GM12875 (cell line): ENCODE measurements around the gene METTL26.

Source experiments
- H3K4me3 ChIP-seq: one replicate; pipeline ENCODE4 v1.5.1; 2011; ENCODE audit warnings: low read depth, low read length, control low read depth
- TF ChIP-seq, protein P1 (sequence below): IDR thresholded peaks from 2 replicates; pipeline ENCODE4 v1.5.1; 2011; ENCODE audit warnings: low read depth, mild to moderate bottlenecking, control low read depth, inconsistent platforms, low read length, moderate library complexity, borderline replicate concordance; ENCODE audit not compliant: insufficient read depth

Gene METTL26

DNA sequence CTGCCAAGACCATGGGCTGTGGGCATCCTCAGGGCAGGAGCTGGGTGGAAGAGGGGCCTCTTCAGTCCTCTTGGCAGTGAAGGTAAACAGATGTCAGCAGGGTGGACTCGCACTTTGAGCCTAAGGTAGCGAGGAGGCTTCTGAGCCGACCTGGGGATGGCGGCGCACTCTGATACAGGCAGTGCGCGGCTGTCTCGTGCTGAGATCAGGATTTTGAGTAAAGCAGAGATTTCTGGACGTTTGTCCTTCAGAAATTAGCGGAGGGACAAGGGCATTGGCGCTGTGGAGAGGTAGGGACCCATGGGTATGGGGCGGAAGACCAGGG lies 39.4 kb downstream of the METTL26 start:
- H3K4me3 ChIP-seq: no peak overlapping the region
- TF ChIP-seq, protein P1, sequence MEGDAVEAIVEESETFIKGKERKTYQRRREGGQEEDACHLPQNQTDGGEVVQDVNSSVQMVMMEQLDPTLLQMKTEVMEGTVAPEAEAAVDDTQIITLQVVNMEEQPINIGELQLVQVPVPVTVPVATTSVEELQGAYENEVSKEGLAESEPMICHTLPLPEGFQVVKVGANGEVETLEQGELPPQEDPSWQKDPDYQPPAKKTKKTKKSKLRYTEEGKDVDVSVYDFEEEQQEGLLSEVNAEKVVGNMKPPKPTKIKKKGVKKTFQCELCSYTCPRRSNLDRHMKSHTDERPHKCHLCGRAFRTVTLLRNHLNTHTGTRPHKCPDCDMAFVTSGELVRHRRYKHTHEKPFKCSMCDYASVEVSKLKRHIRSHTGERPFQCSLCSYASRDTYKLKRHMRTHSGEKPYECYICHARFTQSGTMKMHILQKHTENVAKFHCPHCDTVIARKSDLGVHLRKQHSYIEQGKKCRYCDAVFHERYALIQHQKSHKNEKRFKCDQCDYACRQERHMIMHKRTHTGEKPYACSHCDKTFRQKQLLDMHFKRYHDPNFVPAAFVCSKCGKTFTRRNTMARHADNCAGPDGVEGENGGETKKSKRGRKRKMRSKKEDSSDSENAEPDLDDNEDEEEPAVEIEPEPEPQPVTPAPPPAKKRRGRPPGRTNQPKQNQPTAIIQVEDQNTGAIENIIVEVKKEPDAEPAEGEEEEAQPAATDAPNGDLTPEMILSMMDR: no peak

DNA sequence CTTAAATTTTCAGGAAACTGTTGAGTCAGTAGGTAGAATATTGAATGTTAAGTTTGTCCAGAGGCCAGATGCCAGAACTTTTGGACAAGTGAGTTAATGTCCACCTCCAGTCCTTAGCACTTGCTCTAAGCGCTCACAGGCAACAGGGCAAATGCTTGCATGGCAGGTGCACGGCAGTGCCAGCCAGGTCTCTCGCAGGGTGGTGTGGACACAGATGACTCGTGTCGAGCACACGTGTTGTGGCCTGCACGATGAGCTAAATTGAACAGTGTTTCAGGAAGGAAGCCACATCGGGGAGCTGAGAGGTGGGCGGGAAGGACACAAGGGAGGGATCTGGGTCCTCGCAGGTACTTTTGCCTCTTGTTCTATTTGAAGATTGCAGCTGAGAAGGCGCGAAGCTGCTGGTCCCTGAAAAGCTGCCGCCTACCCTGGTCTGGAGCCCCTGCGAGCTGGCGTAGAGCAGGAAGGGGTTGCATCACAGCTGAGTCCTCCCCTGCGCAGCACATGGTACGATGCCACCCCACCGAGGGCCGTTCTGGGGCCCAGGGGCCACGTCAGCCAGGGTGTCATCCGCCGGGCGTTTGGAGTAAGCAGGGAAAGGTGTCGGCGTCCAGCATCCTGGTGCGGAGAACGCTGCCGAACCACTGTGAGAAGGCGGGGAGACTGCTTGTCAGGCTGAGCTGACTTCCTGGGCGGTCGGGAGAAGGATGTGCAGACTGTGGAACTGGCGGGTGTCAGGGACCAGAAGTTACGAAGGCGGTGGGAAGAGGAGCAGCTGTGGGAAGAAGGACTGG lies 40.0 kb downstream of the METTL26 start:
- TF ChIP-seq, protein P1: no peak

DNA sequence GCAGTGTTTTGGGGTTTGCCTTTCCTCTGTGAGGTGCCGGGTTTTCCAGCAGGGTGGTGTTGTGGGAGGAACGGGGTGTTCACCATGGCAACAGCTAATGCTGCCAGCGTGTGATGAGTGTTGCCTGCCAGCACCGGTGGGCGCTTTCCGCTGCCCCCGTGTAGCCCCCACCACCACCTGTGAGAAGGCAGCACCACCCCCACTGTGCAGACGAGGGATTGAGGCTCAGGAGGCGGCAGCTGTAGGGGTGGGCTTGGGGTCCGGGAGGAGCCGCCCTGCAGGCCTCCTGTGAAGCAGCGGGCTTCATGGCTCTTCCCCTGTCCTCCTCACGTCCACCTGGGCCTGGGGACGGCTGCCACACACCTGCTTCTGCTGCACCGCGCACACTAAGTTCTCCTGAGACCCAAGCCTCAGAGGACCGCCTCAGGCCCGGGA lies 41.0 kb downstream of the METTL26 start:
- H3K4me3 ChIP-seq: no peak overlapping the region
- TF ChIP-seq, protein P1: no peak

More for the DNA sequence above, 40.0 kb downstream of the METTL26 start:
- no peak overlapping the region for H3K4me3 ChIP-seq

DNA sequence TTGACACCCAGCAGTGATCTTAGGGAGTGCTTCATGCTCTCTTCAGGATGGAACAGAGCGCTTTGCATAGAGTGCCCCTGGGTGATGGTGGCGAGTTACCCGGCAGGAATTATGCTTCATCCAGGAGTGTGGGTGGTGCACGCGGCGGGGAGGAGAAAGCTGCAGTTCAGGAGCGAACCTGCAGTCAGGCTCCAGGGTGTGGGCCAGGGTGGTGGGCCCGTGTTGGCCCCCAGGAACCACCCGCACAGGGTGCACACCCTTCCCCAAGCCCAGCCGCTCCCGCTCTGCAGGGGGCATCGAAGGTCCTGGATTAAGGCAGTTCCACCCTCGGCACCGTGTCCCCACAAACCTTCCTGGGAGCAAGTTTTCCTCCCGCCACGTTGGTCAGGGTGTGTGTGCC lies 42.3 kb downstream of the METTL26 start:
- TF ChIP-seq, protein P1: no peak
- no peak overlapping the region for H3K4me3 ChIP-seq

DNA sequence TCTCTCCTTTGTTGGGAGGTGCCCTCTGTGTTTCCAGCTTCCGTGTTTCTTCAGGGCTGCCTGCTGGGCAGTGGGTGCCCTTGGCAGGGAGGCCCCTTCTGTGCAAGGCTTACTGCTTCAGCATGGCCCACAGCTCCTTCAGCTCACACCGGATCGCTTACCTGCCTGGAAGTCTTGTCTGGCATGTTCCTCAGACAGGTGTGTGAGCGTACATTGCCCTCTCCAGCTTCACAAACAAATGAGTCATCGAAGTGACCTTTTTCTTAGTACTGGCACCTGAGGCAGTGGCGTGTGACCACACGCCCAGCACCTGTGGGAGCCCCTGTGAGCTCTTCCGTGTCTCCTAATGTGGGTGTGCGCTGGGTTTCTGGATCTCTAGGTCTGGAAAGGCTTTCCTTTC lies 42.7 kb downstream of the METTL26 start:
- H3K4me3 ChIP-seq: no peak overlapping the region
- TF ChIP-seq, protein P1: no peak

DNA sequence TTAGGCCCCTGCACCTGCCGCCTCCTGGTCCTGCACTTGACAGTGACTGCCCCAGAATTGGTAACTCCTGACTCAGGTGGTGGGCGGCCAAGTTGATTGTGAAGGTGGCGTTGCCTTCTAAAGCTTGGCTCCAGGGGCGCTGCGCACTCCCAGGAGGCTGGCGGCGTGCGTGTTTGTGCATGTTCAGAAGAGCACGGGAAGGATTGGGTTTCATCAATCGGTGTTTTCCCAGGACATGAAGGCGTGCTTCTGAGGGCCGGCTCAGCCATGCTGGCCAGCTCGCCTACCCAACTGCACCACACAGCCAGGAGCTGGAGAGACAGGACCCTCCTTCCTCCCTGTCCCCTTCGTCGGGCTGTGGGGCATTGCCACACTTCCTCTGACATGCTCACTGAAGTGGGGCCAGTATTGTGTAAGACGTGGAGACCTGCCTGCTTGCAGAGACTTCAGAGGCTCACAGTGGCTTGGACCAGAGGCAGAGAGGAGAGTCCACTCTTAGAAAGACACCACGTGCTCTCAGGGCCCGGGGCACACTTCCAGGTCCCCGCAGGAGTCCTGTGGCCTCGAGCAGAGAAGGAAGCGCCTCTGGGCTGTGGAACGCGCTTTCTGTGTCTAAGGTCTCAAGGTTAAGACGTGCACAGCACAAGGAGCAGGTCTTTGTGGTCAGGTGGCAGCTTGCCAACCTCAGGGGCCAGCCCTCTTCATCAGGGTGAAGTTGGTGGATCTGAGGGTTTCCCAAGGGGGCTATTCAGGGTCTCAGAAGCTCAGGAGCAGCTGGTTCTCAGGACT lies 43.4 kb downstream of the METTL26 start:
- no peak overlapping the region for H3K4me3 ChIP-seq
- TF ChIP-seq, protein P1: no peak
